Measurements from ENCODE around the gene RGS2.

Gene RGS2

DNA sequence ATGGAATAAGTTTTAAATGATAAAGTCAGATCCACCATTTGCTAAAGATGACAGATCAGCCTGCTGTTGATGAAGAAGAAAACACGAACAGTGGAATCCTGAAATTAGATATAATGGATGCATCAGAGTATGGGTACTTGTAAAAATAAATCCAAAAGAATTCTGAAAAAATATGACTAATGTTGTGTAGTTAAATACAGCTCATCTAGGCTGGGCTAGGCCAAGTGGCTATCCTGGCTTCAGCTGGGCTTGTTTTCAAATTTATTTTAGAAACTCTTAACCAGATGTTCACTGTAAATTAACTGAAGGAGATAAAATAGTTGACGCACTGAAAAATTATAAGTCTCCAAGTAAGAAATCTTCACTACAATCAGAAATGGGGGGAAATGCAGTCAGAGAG is 7.4 kb upstream of the RGS2 start:
- Histone ChIP-seq H3K4me3 (ENCODE audit: severe bottlenecking) (no peak overlapping the region), H3K9me3 (ENCODE audit: severe bottlenecking) (no peaks in the 10 kb centered on the region), H3K27me3 (ENCODE audit: insufficient read depth, poor library complexity, severe bottlenecking) (no peaks in the 10 kb centered on the region), H3K27ac (ENCODE audit: poor library complexity, severe bottlenecking) (no peak overlapping the region), H3K36me3 (ENCODE audit: low read depth) (no peaks in the 10 kb centered on the region), H3K4me1 (ENCODE audit: insufficient read depth, poor library complexity, severe bottlenecking) (peaks cover 3% of the 10 kb centered on the region)
- ATAC-seq (ENCODE audit: low read depth), result no peak
- TF ChIP-seq, protein P1, sequence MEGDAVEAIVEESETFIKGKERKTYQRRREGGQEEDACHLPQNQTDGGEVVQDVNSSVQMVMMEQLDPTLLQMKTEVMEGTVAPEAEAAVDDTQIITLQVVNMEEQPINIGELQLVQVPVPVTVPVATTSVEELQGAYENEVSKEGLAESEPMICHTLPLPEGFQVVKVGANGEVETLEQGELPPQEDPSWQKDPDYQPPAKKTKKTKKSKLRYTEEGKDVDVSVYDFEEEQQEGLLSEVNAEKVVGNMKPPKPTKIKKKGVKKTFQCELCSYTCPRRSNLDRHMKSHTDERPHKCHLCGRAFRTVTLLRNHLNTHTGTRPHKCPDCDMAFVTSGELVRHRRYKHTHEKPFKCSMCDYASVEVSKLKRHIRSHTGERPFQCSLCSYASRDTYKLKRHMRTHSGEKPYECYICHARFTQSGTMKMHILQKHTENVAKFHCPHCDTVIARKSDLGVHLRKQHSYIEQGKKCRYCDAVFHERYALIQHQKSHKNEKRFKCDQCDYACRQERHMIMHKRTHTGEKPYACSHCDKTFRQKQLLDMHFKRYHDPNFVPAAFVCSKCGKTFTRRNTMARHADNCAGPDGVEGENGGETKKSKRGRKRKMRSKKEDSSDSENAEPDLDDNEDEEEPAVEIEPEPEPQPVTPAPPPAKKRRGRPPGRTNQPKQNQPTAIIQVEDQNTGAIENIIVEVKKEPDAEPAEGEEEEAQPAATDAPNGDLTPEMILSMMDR (IDR thresholded peaks at IDR 0.05; ENCODE audit: poor library complexity, severe bottlenecking), result no peak
- DNase-seq (ENCODE audit: low spot score), result no peak

DNA sequence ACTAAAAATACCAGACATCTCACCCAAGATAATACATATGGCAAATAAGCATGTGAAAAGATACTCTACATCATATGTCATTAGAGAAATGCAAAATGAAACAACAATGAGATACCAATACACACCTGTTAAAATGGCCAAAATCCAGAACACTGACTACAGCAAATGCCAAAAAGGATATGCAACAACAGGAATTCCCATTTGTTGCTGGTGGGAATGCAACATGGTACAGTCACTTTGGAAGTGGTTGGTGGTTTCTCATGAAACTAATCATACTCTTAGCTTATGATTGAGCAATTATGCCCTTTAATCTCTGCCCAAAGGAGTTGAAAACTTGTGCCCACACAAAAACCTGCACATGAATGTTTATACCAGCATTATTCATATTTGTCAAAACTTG is 6.4 kb upstream of the RGS2 start:
- Histone ChIP-seq H3K9me3 (ENCODE audit: severe bottlenecking) (no peaks in the 10 kb centered on the region), H3K4me1 (ENCODE audit: insufficient read depth, poor library complexity, severe bottlenecking) (peaks cover 11% of the 10 kb centered on the region), H3K4me3 (ENCODE audit: severe bottlenecking) (no peak overlapping the region), H3K27me3 (ENCODE audit: insufficient read depth, poor library complexity, severe bottlenecking) (no peaks in the 10 kb centered on the region), H3K27ac (ENCODE audit: poor library complexity, severe bottlenecking) (no peak overlapping the region), H3K36me3 (ENCODE audit: low read depth) (no peaks in the 10 kb centered on the region)
- ATAC-seq (ENCODE audit: low read depth) (no peak), DNase-seq (ENCODE audit: low spot score) (no peak)
- TF ChIP-seq, protein P1 (IDR thresholded peaks at IDR 0.05; ENCODE audit: poor library complexity, severe bottlenecking), result no peak

DNA sequence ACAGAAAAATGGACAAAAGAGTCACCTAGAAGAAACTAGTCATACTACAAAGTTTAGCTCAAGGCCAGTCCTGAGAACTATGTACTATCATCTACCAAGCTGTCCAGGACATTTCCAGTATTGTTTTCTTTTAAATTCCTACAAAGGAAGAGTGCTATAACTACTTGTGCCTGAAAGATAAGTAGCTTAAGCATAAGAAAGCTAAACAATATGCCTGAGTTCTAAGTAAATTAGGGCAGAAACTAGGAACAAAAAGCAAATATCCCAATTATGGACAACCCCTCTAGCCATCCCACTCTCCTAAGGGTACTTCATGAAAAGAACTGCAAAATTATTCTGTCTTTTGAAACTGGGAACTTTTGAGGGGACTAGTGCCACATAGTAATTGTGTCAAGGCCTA is 5.3 kb upstream of the RGS2 start:
- DNase-seq (ENCODE audit: low spot score), result no peak
- TF ChIP-seq, protein P1 (IDR thresholded peaks at IDR 0.05; ENCODE audit: poor library complexity, severe bottlenecking), result no peak
- ATAC-seq (ENCODE audit: low read depth), result no peak

DNA sequence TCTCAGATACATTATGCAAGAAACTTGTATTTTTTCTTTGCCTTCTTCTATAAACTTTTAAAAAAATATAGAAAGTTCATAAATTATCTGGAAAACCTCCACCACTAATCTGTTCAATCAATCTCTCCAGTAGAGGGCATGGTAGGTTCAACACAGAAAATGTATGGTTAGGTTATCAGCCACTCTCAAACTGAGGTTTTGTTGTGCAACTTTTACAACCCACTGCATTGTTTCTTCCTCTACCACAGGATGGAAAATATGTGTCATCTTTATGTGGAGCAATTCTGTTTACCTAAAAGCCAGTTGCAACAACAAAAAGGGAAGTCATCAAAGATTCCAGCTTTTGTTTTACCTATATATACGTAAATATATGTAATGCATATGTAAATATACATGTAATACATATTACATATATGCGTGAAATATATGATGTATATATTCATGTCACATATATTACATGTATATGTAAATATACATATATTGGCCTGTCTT is 3.0 kb upstream of the RGS2 start:
- DNase-seq (ENCODE audit: low spot score), result no peak
- Histone ChIP-seq H3K4me1 (ENCODE audit: insufficient read depth, poor library complexity, severe bottlenecking) (peaks cover 20% of the 10 kb centered on the region), H3K27ac (ENCODE audit: poor library complexity, severe bottlenecking) (no peak overlapping the region), H3K4me3 (ENCODE audit: severe bottlenecking) (no peak overlapping the region), H3K36me3 (ENCODE audit: low read depth) (peaks cover 5% of the 10 kb centered on the region), H3K9me3 (ENCODE audit: severe bottlenecking) (no peaks in the 10 kb centered on the region), H3K27me3 (ENCODE audit: insufficient read depth, poor library complexity, severe bottlenecking) (no peaks in the 10 kb centered on the region)
- peak; percentile 51 for ATAC-seq (ENCODE audit: low read depth)
- TF ChIP-seq, protein P1 (IDR thresholded peaks at IDR 0.05; ENCODE audit: poor library complexity, severe bottlenecking), result peak; percentile 93

More for the DNA sequence above, 5.3 kb upstream of the RGS2 start:
- H3K27me3 ChIP-seq (ENCODE audit: insufficient read depth, poor library complexity, severe bottlenecking), result no peaks in the 10 kb centered on the region
- H3K4me3 ChIP-seq (ENCODE audit: severe bottlenecking), result no peak overlapping the region
- no peaks in the 10 kb centered on the region for H3K9me3 ChIP-seq (ENCODE audit: severe bottlenecking)
- H3K27ac ChIP-seq (ENCODE audit: poor library complexity, severe bottlenecking), result no peak overlapping the region
- no peaks in the 10 kb centered on the region for H3K36me3 ChIP-seq (ENCODE audit: low read depth)
- H3K4me1 ChIP-seq (ENCODE audit: insufficient read depth, poor library complexity, severe bottlenecking), result peaks cover 20% of the 10 kb centered on the region

Data from RWPE2 (cell line).